PC-3 (cell line): Measurements from ENCODE around the gene FEM1C. TPM values are rescaled to one million over a fixed set of nuclear protein-coding genes. Genes with fewer than 3 reads are reported as not detected.

Experiments
- ATAC-seq: fragments of 200-7000 bp; cut with Tn5 transposase; 2 replicates; pipeline ENCODE4 v1.9.1; 2020; ENCODE audit warnings: mild to moderate bottlenecking, moderate library complexity
- BruUV-seq: library from RNA; stranded (reverse); fragments of 400-500 nt; replicated peaks from 2 replicates; lab custom pipeline; 2021; lab: Mats Ljungman, UMichigan
- CTCF ChIA-PET: fragments of 300-600 bp; sonication (Branson Sonifier 250); formaldehyde crosslinking; loops from one replicate; lab custom pipeline; 2022; ENCODE audit warnings: antibody characterized with exemption; lab: Charles Lee
- POLR2A ChIA-PET: fragments of 300-600 bp; sonication (Branson Sonifier 250); formaldehyde crosslinking; loops from one replicate; lab custom pipeline; 2022; ENCODE audit warnings: antibody characterized with exemption; ENCODE audit not compliant: unreplicated experiment; lab: Charles Lee
- DNase-seq: peaks from one replicate; pipeline ENCODE4 v3.0.0-alpha.2; 2015
- H2AFZ ChIP-seq: fragments of 300-600 bp; sonication (generic); 2 replicates; pipeline ENCODE4 v1.6.0; 2016; ENCODE audit warnings: antibody characterized with exemption, low read length
- H3F3A ChIP-seq: fragments of 300-600 bp; sonication (generic); one replicate; pipeline ENCODE4 v1.6.0; 2017; ENCODE audit warnings: antibody characterized with exemption, low read length, control low read depth, mild to moderate bottlenecking; ENCODE audit not compliant: unreplicated experiment
- H3K27ac ChIP-seq: fragments of 300-600 bp; sonication (generic); 2 replicates; pipeline ENCODE4 v1.5.1; 2016; ENCODE audit warnings: mild to moderate bottlenecking, low read length
- H3K27me3 ChIP-seq: fragments of 300-600 bp; sonication (generic); 2 replicates; pipeline ENCODE4 v1.6.1; 2016; ENCODE audit warnings: low read length, mixed read lengths
- H3K36me3 ChIP-seq: fragments of 300-600 bp; sonication (generic); 2 replicates; pipeline ENCODE4 v1.6.1; 2016; ENCODE audit warnings: low read depth, mixed run types, low read length, mixed read lengths
- H3K4me1 ChIP-seq: fragments of 300-600 bp; sonication (generic); 2 replicates; pipeline ENCODE4 v1.5.1; 2016; ENCODE audit warnings: low read length; ENCODE audit not compliant: insufficient read depth
- H3K4me2 ChIP-seq: fragments of 300-600 bp; sonication (generic); 2 replicates; pipeline ENCODE4 v1.6.0; 2016; ENCODE audit warnings: low read length
- H3K4me3 ChIP-seq: fragments of 300-600 bp; sonication (generic); 2 replicates; pipeline ENCODE4 v1.5.1; 2016; ENCODE audit warnings: mild to moderate bottlenecking, low read length, mixed read lengths
- H3K79me2 ChIP-seq: fragments of 300-600 bp; sonication (generic); 2 replicates; pipeline ENCODE4 v1.6.1; 2017; ENCODE audit warnings: low read length, mixed read lengths
- H3K9ac ChIP-seq: fragments of 300-600 bp; sonication (generic); 2 replicates; pipeline ENCODE4 v1.6.0; 2016; ENCODE audit warnings: mild to moderate bottlenecking, low read length
- H3K9me2 ChIP-seq: fragments of 300-600 bp; sonication (generic); replicated peaks from 2 replicates; pipeline ENCODE4 v1.6.1; 2016; ENCODE audit warnings: mixed run types, low read length, mixed read lengths
- H3K9me3 ChIP-seq: fragments of 300-600 bp; sonication (generic); 2 replicates; pipeline ENCODE4 v1.6.1; 2016; ENCODE audit warnings: low read length, mixed read lengths
- H4K20me1 ChIP-seq: fragments of 300-600 bp; sonication (generic); 2 replicates; pipeline ENCODE4 v1.6.1; 2016; ENCODE audit warnings: low read length, mixed read lengths
- CTCF ChIP-seq: fragments of 300-600 bp; sonication (generic); conservative IDR thresholded peaks from 2 replicates; pipeline ENCODE4 v1.5.1; 2017; ENCODE audit warnings: antibody characterized with exemption, low read depth, mild to moderate bottlenecking, low read length
- EZH2 ChIP-seq: fragments of 300-600 bp; sonication (generic); IDR thresholded peaks from one replicate; pipeline ENCODE4 v1.6.1; 2017; ENCODE audit warnings: antibody characterized with exemption, mild to moderate bottlenecking, low read length; ENCODE audit not compliant: unreplicated experiment
- EZH2phosphoT487 ChIP-seq: fragments of 300-600 bp; sonication (generic); IDR thresholded peaks from 2 replicates; pipeline ENCODE4 v1.6.1; 2018; ENCODE audit warnings: mild to moderate bottlenecking, antibody characterized with exemption, low read length, borderline replicate concordance
- intact Hi-C: fragments of 100-400 bp; cut with micrococcal nuclease; formaldehyde crosslinking; loops from 2 replicates; pipeline ENCODE4 v1.9.0; 2023
- total RNA-seq: library from RNA; depleted of rRNA; stranded (reverse); fragments of >200 nt; gene quantifications from 2 replicates; pipeline ENCODE4 v1.2.3, GENCODE V29; 2014

The FEM1C gene
- total RNA-seq, 1 experiment from 2014 or later: 8.4 TPM

DNA sequence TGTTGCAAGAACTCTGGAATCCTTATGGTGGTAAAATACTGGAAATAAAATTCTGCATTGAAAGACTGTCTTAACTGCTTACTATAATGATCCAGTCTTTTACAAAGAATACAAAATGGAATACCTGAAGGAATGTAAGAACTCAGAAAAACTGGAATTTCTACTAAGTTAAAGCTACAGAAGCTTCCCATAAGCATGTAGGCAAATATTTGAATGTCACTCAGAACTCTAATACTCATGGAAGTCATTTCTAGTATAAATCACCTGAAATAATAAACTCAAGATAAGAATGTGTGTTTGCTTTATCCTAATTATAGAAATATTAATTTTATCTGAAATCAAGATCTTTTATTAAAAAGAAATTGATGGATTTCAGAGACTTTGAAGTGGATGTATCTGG, 54.8 kb downstream of the FEM1C start:
- BruUV-seq: no TSS peak
- Histone ChIP-seq H3F3A (no peaks in the 10 kb centered on the region), H2AFZ (no peak overlapping the region), H3K27ac (no peak overlapping the region), H3K9me2 (no peaks in the 10 kb centered on the region; the same call in 1 of the 2 replicates), H3K79me2 (no peaks in the 10 kb centered on the region), H3K9me3 (no peaks in the 10 kb centered on the region), H3K36me3 (no peaks in the 10 kb centered on the region), H3K9ac (no peak overlapping the region), H3K4me2 (no peak overlapping the region), H4K20me1 (no peaks in the 10 kb centered on the region), H3K27me3 (no peaks in the 10 kb centered on the region), H3K4me3 (no peak overlapping the region), H3K4me1 (no peaks in the 10 kb centered on the region)
- POLR2A ChIA-PET: no interaction called here
- intact Hi-C loops: no loop called here
- DNase-seq (no peak), ATAC-seq (no peak)
- TF ChIP-seq EZH2 (no peak), EZH2phosphoT487 (no peak), CTCF (no peak)
- CTCF ChIA-PET: no interaction called here

GRCh38 chr5:115487756-115488155, 56.8 kb downstream of the FEM1C start:
- no peak overlapping the region for H3K9ac ChIP-seq
- no peaks in the 10 kb centered on the region for H3K27me3 ChIP-seq
- intact Hi-C loops: no loop called here
- H3K79me2 ChIP-seq: no peaks in the 10 kb centered on the region
- no peak for DNase-seq
- no peaks in the 10 kb centered on the region; the same call in 1 of the 2 replicates for H3K9me2 ChIP-seq
- H3K4me1 ChIP-seq: no peaks in the 10 kb centered on the region
- CTCF ChIA-PET: no interaction called here
- no TSS peak for BruUV-seq
- H2AFZ ChIP-seq: no peak overlapping the region
- no peak overlapping the region for H3K27ac ChIP-seq
- no peaks in the 10 kb centered on the region for H3F3A ChIP-seq
- no peaks in the 10 kb centered on the region for H3K9me3 ChIP-seq
- H3K36me3 ChIP-seq: no peaks in the 10 kb centered on the region
- POLR2A ChIA-PET: no interaction called here
- H3K4me3 ChIP-seq: no peak overlapping the region
- no peak for TF ChIP-seq EZH2
- TF ChIP-seq EZH2phosphoT487: no peak
- TF ChIP-seq CTCF: no peak
- no peaks in the 10 kb centered on the region for H4K20me1 ChIP-seq
- no peak for ATAC-seq
- H3K4me2 ChIP-seq: no peak overlapping the region

- ChIA-PET CTCF (no interaction called here), POLR2A (no interaction called here)
- no TSS peak for BruUV-seq
- no peaks in the 10 kb centered on the region for H3K4me1 ChIP-seq
- no peak overlapping the region for H2AFZ ChIP-seq
- no peaks in the 10 kb centered on the region for H3K27me3 ChIP-seq
- no peaks in the 10 kb centered on the region for H3K9me3 ChIP-seq
- TF ChIP-seq CTCF: no peak
- no peak for TF ChIP-seq EZH2
- TF ChIP-seq EZH2phosphoT487: no peak
- no peak for DNase-seq
- H3K9ac ChIP-seq: no peak overlapping the region
- no peaks in the 10 kb centered on the region for H3F3A ChIP-seq
- no peak overlapping the region for H3K27ac ChIP-seq
- H4K20me1 ChIP-seq: no peaks in the 10 kb centered on the region
- no peak overlapping the region for H3K4me3 ChIP-seq
- H3K9me2 ChIP-seq: no peaks in the 10 kb centered on the region; the same call in 1 of the 2 replicates
- no peaks in the 10 kb centered on the region for H3K79me2 ChIP-seq
- no peak overlapping the region for H3K4me2 ChIP-seq
- ATAC-seq: no peak
- H3K36me3 ChIP-seq: no peaks in the 10 kb centered on the region
- intact Hi-C loops: no loop called here
Measured at GRCh38 chr5:115487168-115487567, 57.4 kb downstream of the FEM1C start.
